ENCODE data around the gene RPL37A.

Gene RPL37A

GRCh38 chr2:216453955-216454614, 44.6 kb upstream of the RPL37A start (continued):
- TF ChIP-seq ZNF280D (tag by site-specific recombination; IDR thresholded peaks at IDR 0.05) (no peak), SCRT1 (tag by site-specific recombination; IDR thresholded peaks at IDR 0.05; ENCODE audit: borderline replicate concordance) (no peak), KLF1 (tag by site-specific recombination; IDR thresholded peaks at IDR 0.05) (no peak), HIC1 (tag by site-specific recombination; IDR thresholded peaks at IDR 0.05) (no peak), BCL11B (tag by site-specific recombination; IDR thresholded peaks at IDR 0.05; ENCODE audit: low read depth) (no peak), ZNF223 (tag by site-specific recombination; IDR thresholded peaks at IDR 0.05) (no peak), ZNF639 (tag by site-specific recombination; IDR thresholded peaks at IDR 0.05) (no peak), ZNF354C (tag by site-specific recombination; IDR thresholded peaks at IDR 0.05; ENCODE audit: borderline replicate concordance, low read depth) (no peak)

GRCh38 chr2:216463148-216463547, 35.5 kb upstream of the RPL37A start:
- CTCF ChIA-PET = no interaction called here
- Histone ChIP-seq H3K4me1 (ENCODE audit: control insufficient read depth, insufficient read depth, low read length) (no peaks in the 10 kb centered on the region), H3K4me3 (ENCODE audit: low read depth, low read length) (no peak overlapping the region), H3K36me3 (ENCODE audit: control insufficient read depth in 2 of 2, insufficient read depth in 1 of 2, low read length in 2 of 2) (peaks cover 4 to 29% of the 10 kb centered on the region in 2 experiments; a peak in 2 of 3 replicates), H3K9me3 (ENCODE audit: control insufficient read depth, insufficient read depth, low read depth, low read length) (no peaks in the 10 kb centered on the region), H3K27ac (ENCODE audit: extremely low read depth, low read depth, low read length) (no peak overlapping the region)
- TF ChIP-seq ZFP41 (tag by site-specific recombination; IDR thresholded peaks at IDR 0.05; ENCODE audit: borderline replicate concordance) (no peak), ZNF677 (tag by site-specific recombination; IDR thresholded peaks at IDR 0.05) (no peak), ZNF169 (tag by site-specific recombination; IDR thresholded peaks at IDR 0.05) (no peak), ZNF792 (tag by site-specific recombination; IDR thresholded peaks at IDR 0.05) (no peak), MZF1 (tag by site-specific recombination; IDR thresholded peaks at IDR 0.05; ENCODE audit: borderline replicate concordance) (no peak), ZNF16 (tag by site-specific recombination; IDR thresholded peaks at IDR 0.05; ENCODE audit: low read depth) (no peak)
- TF ChIP-seq, protein P1, sequence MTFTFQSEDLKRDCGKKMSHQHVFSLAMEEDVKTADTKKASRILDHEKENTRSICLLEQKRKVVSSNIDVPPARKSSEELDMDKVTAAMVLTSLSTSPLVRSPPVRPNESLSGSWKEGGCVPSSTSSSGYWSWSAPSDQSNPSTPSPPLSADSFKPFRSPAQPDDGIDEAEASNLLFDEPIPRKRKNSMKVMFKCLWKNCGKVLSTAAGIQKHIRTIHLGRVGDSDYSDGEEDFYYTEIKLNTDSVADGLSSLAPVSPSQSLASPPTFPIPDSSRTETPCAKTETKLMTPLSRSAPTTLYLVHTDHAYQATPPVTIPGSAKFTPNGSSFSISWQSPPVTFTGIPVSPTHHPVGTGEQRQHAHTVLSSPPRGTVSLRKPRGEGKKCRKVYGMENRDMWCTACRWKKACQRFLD (tag by site-specific recombination; IDR thresholded peaks at IDR 0.05) = no peak
- POLR2A ChIA-PET = interaction anchor here (0.6 kb wide), 1 partner anchor 9 kb away, joined by 3 read pairs; no protein-coding TSS in a partner anchor

All from HEK293 (cell line).